Measurements from ENCODE around the gene SLC35F1.

GRCh38 chr6:118123503-118124037, 216.5 kb downstream of the SLC35F1 start:
- no peak for TF ChIP-seq CTCF (IDR thresholded peaks at IDR 0.05; ENCODE audit: low read depth, low read length, missing input control)
- no peak for TF ChIP-seq MAX (IDR thresholded peaks at IDR 0.05)
- TF ChIP-seq TAF1 (conservative IDR thresholded peaks at IDR 0.05) = no peak
- no peak for TF ChIP-seq NR2F2 (IDR thresholded peaks at IDR 0.05)
- TF ChIP-seq YY1 (IDR thresholded peaks at IDR 0.05) = no peak
- TF ChIP-seq RAD21 (IDR thresholded peaks at IDR 0.05) = no peak
- no peak for TF ChIP-seq REST (IDR thresholded peaks at IDR 0.05)
- no peak for TF ChIP-seq FOXA1 (IDR thresholded peaks at IDR 0.05)
- no peak for TF ChIP-seq SP1 (IDR thresholded peaks at IDR 0.05)
- no peak for TF ChIP-seq GABPA (IDR thresholded peaks at IDR 0.05 in 1 of 2, conservative IDR thresholded peaks at IDR 0.05 in 1 of 2)
- no peak for TF ChIP-seq JUND (IDR thresholded peaks at IDR 0.05)

All from liver (tissue), 3 donors.